ENCODE results near the gene TPST2. TPM values are rescaled to one million over a fixed set of nuclear protein-coding genes. Genes with fewer than 3 reads are reported as not detected.

Gene TPST2
- total and polyA plus RNA-seq, 10 of the 15 experiments (the other 5 are each of a cell fraction or from before 2014, with no cell fraction given) = 6.3 to 33.7 (median 28.4) TPM

GRCh38 chr22:26513838-26514237, 76.1 kb downstream of the TPST2 start:
- Histone ChIP-seq H3K9ac (ENCODE audit: control insufficient read depth, insufficient read depth, low read length) (no peak overlapping the region), H2AFZ (ENCODE audit: control insufficient read depth, low read depth, low read length) (no peak overlapping the region), H3K4me1 (ENCODE audit: control insufficient read depth, insufficient read depth, low read length) (no peaks in the 10 kb centered on the region), H3K79me2 (ENCODE audit: control insufficient read depth, insufficient read depth, low read length) (peaks cover 29% of the 10 kb centered on the region), H3K27ac (ENCODE audit: control insufficient read depth, insufficient read depth) (no peak overlapping the region), H4K20me1 (ENCODE audit: control insufficient read depth, insufficient read depth) (no peaks in the 10 kb centered on the region), H3K36me3 (ENCODE audit: control insufficient read depth in 2 of 2, insufficient read depth in 2 of 2, low read length in 1 of 2) (peaks cover 4 to 13% of the 10 kb centered on the region in 2 experiments), H3K9me3 (replicated peaks; ENCODE audit: control insufficient read depth, insufficient read depth, low read length) (no peaks in the 10 kb centered on the region), H3K4me3 (peak overlapping the region; percentile 90; the same call in 1 of the 2 replicates), H3K4me2 (ENCODE audit: control insufficient read depth, insufficient read depth) (peak overlapping the region; percentile 83), H3K27me3 (replicated peaks in 1 of 2; ENCODE audit: control insufficient read depth in 2 of 2, insufficient read depth in 2 of 2, low read length in 1 of 2) (no peaks in the 10 kb centered on the region)
- CTCF ChIA-PET = interaction anchor here (2.5 kb wide), 1 partner anchor 11 kb away, joined by 16 read pairs; no protein-coding TSS in a partner anchor
- intact Hi-C loops (cut with micrococcal nuclease; ENCODE audit: unreplicated experiment) = no loop called here
- RAD21 ChIA-PET (ENCODE audit: unreplicated experiment) = interaction anchor here (1.2 kb wide), 1 partner anchor 152 kb away, joined by 3 read pairs; no protein-coding TSS in a partner anchor
- DNase-seq (ENCODE audit: low read depth, low spot score) = no peak
- no peak for FAIRE-seq
- in situ Hi-C loops (cut with MboI) = no loop called here
- no peak for ATAC-seq
- SMC1A ChIA-PET (ENCODE audit: uncharacterized antibody, unreplicated experiment) = interaction anchor here (1.0 kb wide), 3 partner anchors 11 to 16 kb away, joined by 3 to 5 read pairs (median 4); no protein-coding TSS in a partner anchor
- POLR2A ChIA-PET = no interaction called here
- WGBS (ENCODE audit: insufficient coverage, insufficient replicate concordance, low lambda C conversion rate, missing lambda C conversion rate) = 91% methylated on average over 1 of the region's 1 CpG
- no TSS peak for BruUV-seq (replicated peaks)
- TF ChIP-seq ZNF384 (IDR thresholded peaks at IDR 0.05; ENCODE audit: borderline replicate concordance, low read depth, low read length) (no peak), CUX1 (IDR thresholded peaks at IDR 0.05; ENCODE audit: insufficient replicate concordance, low read depth, low read length) (no peak), NKRF (conservative IDR thresholded peaks at IDR 0.05) (no peak), CREM (IDR thresholded peaks at IDR 0.05; ENCODE audit: low read depth) (no peak), EGR1 (IDR thresholded peaks at IDR 0.05; ENCODE audit: borderline replicate concordance in 1 of 2, low read depth in 2 of 2, low read length in 2 of 2) (no peak), TAF1 (IDR thresholded peaks at IDR 0.05; ENCODE audit: borderline replicate concordance, low read depth, low read length) (no peak), FOXM1 (IDR thresholded peaks at IDR 0.05; ENCODE audit: low read depth, low read length) (no peak), RELB (IDR thresholded peaks at IDR 0.05; ENCODE audit: low read depth) (no peak), BCL3 (IDR thresholded peaks at IDR 0.05; ENCODE audit: borderline replicate concordance, insufficient read depth, low read depth, low read length, poor library complexity, severe bottlenecking) (no peak), BHLHE40 (IDR thresholded peaks at IDR 0.05; ENCODE audit: borderline replicate concordance in 1 of 2, low read depth in 2 of 2, low read length in 1 of 2) (no peak), IRF4 (IDR thresholded peaks at IDR 0.05; ENCODE audit: low read depth, low read length) (no peak)
